IMR-90 (cell line): ENCODE measurements around the gene DAPK1. TPM values are rescaled to one million over a fixed set of nuclear protein-coding genes. Genes with fewer than 3 reads are reported as not detected.

Source experiments
- ATAC-seq: fragments of 200-7000 bp; cut with Tn5 transposase; 2 replicates; pipeline ENCODE4 v1.9.1; 2020; ENCODE audit warnings: low read depth, mild to moderate bottlenecking, moderate library complexity
- BruUV-seq: library from RNA; stranded (reverse); fragments of 400-500 nt; replicated peaks from 2 replicates; lab custom pipeline; 2021; lab: Mats Ljungman, UMichigan
- CTCF ChIA-PET: fragments of 300-600 bp; formaldehyde crosslinking; extraction: SDS; loops from one replicate; lab custom pipeline; 2021; ENCODE audit warnings: antibody characterized with exemption; lab: Yijun Ruan, JAX
- POLR2A ChIA-PET: fragments of 300-600 bp; sonication (Branson Sonifier 250); formaldehyde crosslinking; loops from one replicate; lab custom pipeline; 2022; ENCODE audit warnings: antibody characterized with exemption; ENCODE audit not compliant: unreplicated experiment; lab: Charles Lee
- DNase-seq: peaks from one replicate; pipeline ENCODE4 v3.0.0; 2013
- H2AFZ ChIP-seq: replicated peaks from 2 replicates; pipeline ENCODE3; 2013; ENCODE audit warnings: low read length, mild to moderate bottlenecking; ENCODE audit not compliant: poor library complexity
- H2AK5ac ChIP-seq: 2 replicates; pipeline ENCODE4 v1.6.1; 2013; ENCODE audit warnings: low read depth, low read length, inconsistent platforms
- H2AK9ac ChIP-seq: replicated peaks from 2 replicates; pipeline ENCODE3; 2013; ENCODE audit warnings: mild to moderate bottlenecking, low read depth, low read length, moderate library complexity; ENCODE audit not compliant: poor library complexity
- H2BK120ac ChIP-seq: 2 replicates; pipeline ENCODE4 v1.6.1; 2013; ENCODE audit warnings: low read depth, low read length, inconsistent platforms
- H2BK15ac ChIP-seq: 3 replicates; pipeline ENCODE4 v1.6.1; 2013; ENCODE audit warnings: low read depth, low read length, inconsistent platforms
- H2BK20ac ChIP-seq: 2 replicates; pipeline ENCODE4 v1.6.1; 2013; ENCODE audit warnings: low read depth, mild to moderate bottlenecking, inconsistent platforms, low read length, moderate library complexity
- H2BK5ac ChIP-seq: 2 replicates; pipeline ENCODE4 v1.6.1; 2013; ENCODE audit warnings: mild to moderate bottlenecking, low read depth, low read length, inconsistent platforms; ENCODE audit not compliant: poor library complexity, severe bottlenecking
- H3K14ac ChIP-seq: replicated peaks from 2 replicates; pipeline ENCODE4 v1.6.1; 2013; ENCODE audit warnings: low read depth, low read length, inconsistent platforms
- H3K18ac ChIP-seq: 2 replicates; pipeline ENCODE4 v1.6.1; 2013; ENCODE audit warnings: low read depth, low read length, control low read depth
- H3K23ac ChIP-seq: 2 replicates; pipeline ENCODE4 v1.6.1; 2013; ENCODE audit warnings: low read depth, low read length, inconsistent platforms
- H3K27ac ChIP-seq: 2 replicates; pipeline ENCODE4 v1.5.1; 2013; ENCODE audit warnings: mild to moderate bottlenecking, control low read depth, low read length; ENCODE audit not compliant: insufficient read depth
- H3K27me3 ChIP-seq: 2 replicates; pipeline ENCODE4 v1.6.1; 2013; ENCODE audit warnings: low read length; ENCODE audit not compliant: control insufficient read depth, insufficient read depth
- H3K36me3 ChIP-seq: 2 replicates; pipeline ENCODE4 v1.6.1; 2013; ENCODE audit warnings: low read length, mixed read lengths; ENCODE audit not compliant: control insufficient read depth, insufficient read depth
- H3K4ac ChIP-seq: 2 replicates; pipeline ENCODE4 v1.6.1; 2013; ENCODE audit warnings: low read depth, low read length, inconsistent platforms
- H3K4me1 ChIP-seq: 2 replicates; pipeline ENCODE4 v1.6.1; 2013; ENCODE audit warnings: low read length, mixed read lengths; ENCODE audit not compliant: control insufficient read depth, insufficient read depth
- H3K4me2 ChIP-seq: 2 replicates; pipeline ENCODE4 v1.6.1; 2013; ENCODE audit warnings: low read depth, mild to moderate bottlenecking, control low read depth, low read length, moderate library complexity
- H3K4me3 ChIP-seq: 2 replicates; pipeline ENCODE4 v1.5.1; 2013; ENCODE audit warnings: low read depth, mild to moderate bottlenecking, control low read depth, low read length, moderate library complexity; ENCODE audit not compliant: insufficient read depth
- H3K56ac ChIP-seq: 2 replicates; pipeline ENCODE4 v1.6.1; 2013; ENCODE audit warnings: low read length, inconsistent platforms; ENCODE audit not compliant: insufficient read depth; ENCODE audit errors: extremely low read depth
- H3K79me1 ChIP-seq, 2 experiments: 2 replicates each; pipeline ENCODE4 v1.6.1; 2013; ENCODE audit warnings: low read length in 2 of 2, inconsistent platforms in 1 of 2, low read depth in 1 of 2
- H3K9ac ChIP-seq: 2 replicates; pipeline ENCODE4 v1.6.1; 2013; ENCODE audit warnings: low read depth, low read length, control low read depth
- H3K9me1 ChIP-seq: 2 replicates; pipeline ENCODE4 v1.6.1; 2013; ENCODE audit warnings: low read length, inconsistent platforms; ENCODE audit not compliant: insufficient read depth
- H3K9me3 ChIP-seq: 2 replicates; pipeline ENCODE4 v1.6.1; 2013; ENCODE audit warnings: low read length; ENCODE audit not compliant: control insufficient read depth, insufficient read depth
- H4K20me1 ChIP-seq: 2 replicates; pipeline ENCODE4 v1.6.1; 2013; ENCODE audit warnings: low read length, inconsistent platforms; ENCODE audit not compliant: insufficient read depth
- H4K5ac ChIP-seq: 2 replicates; pipeline ENCODE4 v1.6.1; 2013; ENCODE audit warnings: mild to moderate bottlenecking, low read depth, low read length, control low read depth
- H4K8ac ChIP-seq, 2 experiments: 2 replicates each; pipeline ENCODE4 v1.6.1; 2013; ENCODE audit warnings: low read depth in 2 of 2, low read length in 2 of 2, control low read depth in 1 of 2, inconsistent platforms in 1 of 2
- H4K91ac ChIP-seq: 2 replicates; pipeline ENCODE4 v1.6.1; 2013; ENCODE audit warnings: low read depth, low read length, inconsistent platforms; ENCODE audit not compliant: insufficient read depth
- BHLHE40 ChIP-seq: fragments of 150-350 bp; IDR thresholded peaks from 2 replicates; pipeline ENCODE4 v1.6.1; 2016; ENCODE audit warnings: mild to moderate bottlenecking, low read depth, low read length
- CEBPB ChIP-seq: IDR thresholded peaks from 2 replicates; pipeline ENCODE4 v1.6.1; 2012; ENCODE audit warnings: low read depth, low read length, improper control_type of control experiment
- CHD1 ChIP-seq: IDR thresholded peaks from 2 replicates; pipeline ENCODE4 v1.6.1; 2012; ENCODE audit warnings: low read depth, low read length, improper control_type of control experiment
- FOS ChIP-seq: fragments of 150-350 bp; IDR thresholded peaks from 2 replicates; pipeline ENCODE4 v1.6.1; 2016; ENCODE audit warnings: low read depth, low read length
- MAFK ChIP-seq: IDR thresholded peaks from 2 replicates; pipeline ENCODE4 v1.6.1; 2012; ENCODE audit warnings: low read depth, low read length, improper control_type of control experiment
- MAZ ChIP-seq: IDR thresholded peaks from 2 replicates; pipeline ENCODE4 v1.6.1; 2012; ENCODE audit warnings: low read depth, mild to moderate bottlenecking, low read length, improper control_type of control experiment, moderate library complexity, borderline replicate concordance
- MXI1 ChIP-seq: IDR thresholded peaks from 2 replicates; pipeline ENCODE4 v1.6.1; 2012; ENCODE audit warnings: low read depth, mild to moderate bottlenecking, low read length, moderate library complexity, borderline replicate concordance
- NFE2L2 ChIP-seq: fragments of 150-350 bp; IDR thresholded peaks from 2 replicates; pipeline ENCODE4 v1.6.1; 2016; ENCODE audit warnings: low read depth, mild to moderate bottlenecking, low read length
- POLR2A ChIP-seq: IDR thresholded peaks from 2 replicates; pipeline ENCODE4 v1.6.1; 2012; ENCODE audit warnings: mild to moderate bottlenecking, low read depth, low read length
- RAD21 ChIP-seq: IDR thresholded peaks from 2 replicates; pipeline ENCODE4 v1.6.1; 2012; ENCODE audit warnings: low read length, improper control_type of control experiment
- RCOR1 ChIP-seq: IDR thresholded peaks from 2 replicates; pipeline ENCODE4 v1.6.1; 2012; ENCODE audit warnings: mild to moderate bottlenecking, low read length, improper control_type of control experiment; ENCODE audit not compliant: insufficient replicate concordance
- RFX5 ChIP-seq: IDR thresholded peaks from 2 replicates; pipeline ENCODE4 v1.8.0; 2012; ENCODE audit warnings: low read depth, mild to moderate bottlenecking, low read length, moderate library complexity
- SMC3 ChIP-seq: fragments of 150-350 bp; IDR thresholded peaks from 2 replicates; pipeline ENCODE4 v1.6.1; 2016; ENCODE audit warnings: low read depth, mild to moderate bottlenecking, antibody characterized with exemption, low read length, moderate library complexity
- WGBS, 2 experiments: methylation state at CpG; one replicate each; pipeline versions ENCODE4 v1.1.5 to v1.1.7; 2013; ENCODE audit warnings: missing lambda C conversion rate in 2 of 2; ENCODE audit not compliant: insufficient read length in 1 of 2; ENCODE audit errors: extremely low coverage in 2 of 2; 5-methylcytosine and 5-hydroxymethylcytosine counted together
- dilution Hi-C: fragments of 300-500 bp; cut with HindIII; formaldehyde crosslinking; loops from one replicate; pipeline ENCODE4 v1.14.3; 2018; ENCODE audit warnings: low sequenced_read_pairs; ENCODE audit not compliant: unreplicated experiment
- in situ Hi-C: fragments of 300-500 bp; cut with MboI; formaldehyde crosslinking; loops from 3 replicates; pipeline ENCODE4 v1.14.3; 2019; ENCODE audit warnings: low sequenced_read_pairs, inconsistent platforms, mixed read lengths
- intact Hi-C: fragments of 100-400 bp; cut with micrococcal nuclease; formaldehyde crosslinking; loops from 2 replicates; pipeline ENCODE4 v1.10.0; 2022
- polyA plus RNA-seq, 3 experiments: library from polyadenylated mRNA; depleted of rRNA; stranded (reverse); fragments of >200 nt; gene quantifications; 2 replicates each; pipeline ENCODE4 v1.2.3, GENCODE V29; 2012; ENCODE audit warnings: low replicate concordance in 1 of 3
- total RNA-seq: library from RNA; depleted of rRNA; stranded (reverse); fragments of >200 nt; gene quantifications from 2 replicates; pipeline ENCODE4 v1.2.3, GENCODE V29; 2012
- TF ChIP-seq, protein P1 (sequence below): fragments of 150-350 bp; IDR thresholded peaks from 2 replicates; pipeline ENCODE4 v1.6.1; 2016; ENCODE audit warnings: low read depth, mild to moderate bottlenecking, low read length, moderate library complexity, borderline replicate concordance
- TF ChIP-seq, protein P2 (sequence below): fragments of 150-350 bp; IDR thresholded peaks from 2 replicates; pipeline ENCODE4 v1.6.1; 2017; ENCODE audit warnings: mild to moderate bottlenecking, antibody characterized with exemption, low read length, low read depth
- TF ChIP-seq, protein P3 (sequence below): conservative IDR thresholded peaks from 2 replicates; pipeline ENCODE4 v1.5.1; 2012; ENCODE audit warnings: mild to moderate bottlenecking, low read depth, low read length, improper control_type of control experiment

Gene DAPK1
- total and polyA plus RNA-seq, 2 of the 4 experiments (the other 2 are of a cell fraction) = under 0.01 to 0.03 TPM

DNA sequence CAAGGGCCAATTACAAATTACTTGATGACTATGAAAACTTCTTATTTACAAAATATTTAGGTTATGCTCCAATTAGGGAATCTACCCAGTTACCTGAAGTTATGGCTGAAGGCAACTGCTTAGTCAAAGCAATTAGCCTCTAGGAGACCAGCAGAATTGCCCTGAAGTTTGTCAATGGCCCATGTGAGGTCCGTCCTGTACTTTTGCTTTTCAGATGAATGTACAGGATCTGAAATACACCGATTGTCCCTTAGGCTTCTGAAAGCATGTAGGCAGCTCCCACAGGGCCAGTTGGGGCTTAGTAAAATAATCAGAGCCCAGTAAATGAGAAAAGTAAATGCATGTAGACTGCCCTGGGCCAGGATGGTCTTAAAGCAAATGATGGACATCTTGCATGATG lies 93.3 kb downstream of the DAPK1 start:
- no peaks in the 10 kb centered on the region for H4K20me1 ChIP-seq
- in situ Hi-C loops = no loop called here
- no CpG with 5 or more reads among the region's 2 CpGs for WGBS, 2 experiments
- no peak overlapping the region for H2BK15ac ChIP-seq
- no peak for DNase-seq
- H3K9me3 ChIP-seq = no peaks in the 10 kb centered on the region
- no peaks in the 10 kb centered on the region for H3K36me3 ChIP-seq
- no peak overlapping the region for H3K14ac ChIP-seq
- H4K8ac ChIP-seq = no peak overlapping the region
- H3K27me3 ChIP-seq = no peaks in the 10 kb centered on the region
- no peak overlapping the region for H3K4me3 ChIP-seq
- no peak overlapping the region for H4K91ac ChIP-seq
- no peak overlapping the region for H3K27ac ChIP-seq
- peaks cover 4% of the 10 kb centered on the region; the same call in 1 of the 2 replicates for H3K4me1 ChIP-seq
- dilution Hi-C loops = no loop called here
- no peak for ATAC-seq
- no peak overlapping the region for H2BK20ac ChIP-seq
- no TSS peak for BruUV-seq
- POLR2A ChIA-PET = no interaction called here
- no peak overlapping the region for H2BK5ac ChIP-seq
- H3K9ac ChIP-seq = no peak overlapping the region
- H2AK5ac ChIP-seq = no peak overlapping the region
- H2AK9ac ChIP-seq = no peak overlapping the region
- no peak overlapping the region for H3K18ac ChIP-seq
- intact Hi-C loops = no loop called here
- H3K4me2 ChIP-seq = no peak overlapping the region
- TF ChIP-seq RCOR1 = no peak
- no peak for TF ChIP-seq POLR2A
- TF ChIP-seq MAZ = no peak
- TF ChIP-seq CHD1 = no peak
- TF ChIP-seq RFX5 = no peak
- no peak for TF ChIP-seq FOS
- TF ChIP-seq, protein P1, sequence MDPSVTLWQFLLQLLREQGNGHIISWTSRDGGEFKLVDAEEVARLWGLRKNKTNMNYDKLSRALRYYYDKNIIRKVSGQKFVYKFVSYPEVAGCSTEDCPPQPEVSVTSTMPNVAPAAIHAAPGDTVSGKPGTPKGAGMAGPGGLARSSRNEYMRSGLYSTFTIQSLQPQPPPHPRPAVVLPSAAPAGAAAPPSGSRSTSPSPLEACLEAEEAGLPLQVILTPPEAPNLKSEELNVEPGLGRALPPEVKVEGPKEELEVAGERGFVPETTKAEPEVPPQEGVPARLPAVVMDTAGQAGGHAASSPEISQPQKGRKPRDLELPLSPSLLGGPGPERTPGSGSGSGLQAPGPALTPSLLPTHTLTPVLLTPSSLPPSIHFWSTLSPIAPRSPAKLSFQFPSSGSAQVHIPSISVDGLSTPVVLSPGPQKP = no peak
- TF ChIP-seq, protein P2, sequence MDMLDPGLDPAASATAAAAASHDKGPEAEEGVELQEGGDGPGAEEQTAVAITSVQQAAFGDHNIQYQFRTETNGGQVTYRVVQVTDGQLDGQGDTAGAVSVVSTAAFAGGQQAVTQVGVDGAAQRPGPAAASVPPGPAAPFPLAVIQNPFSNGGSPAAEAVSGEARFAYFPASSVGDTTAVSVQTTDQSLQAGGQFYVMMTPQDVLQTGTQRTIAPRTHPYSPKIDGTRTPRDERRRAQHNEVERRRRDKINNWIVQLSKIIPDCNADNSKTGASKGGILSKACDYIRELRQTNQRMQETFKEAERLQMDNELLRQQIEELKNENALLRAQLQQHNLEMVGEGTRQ = no peak
- TF ChIP-seq SMC3 = no peak
- no peak for TF ChIP-seq RAD21
- no peak for TF ChIP-seq CEBPB
- TF ChIP-seq MAFK = no peak
- TF ChIP-seq, protein P3, sequence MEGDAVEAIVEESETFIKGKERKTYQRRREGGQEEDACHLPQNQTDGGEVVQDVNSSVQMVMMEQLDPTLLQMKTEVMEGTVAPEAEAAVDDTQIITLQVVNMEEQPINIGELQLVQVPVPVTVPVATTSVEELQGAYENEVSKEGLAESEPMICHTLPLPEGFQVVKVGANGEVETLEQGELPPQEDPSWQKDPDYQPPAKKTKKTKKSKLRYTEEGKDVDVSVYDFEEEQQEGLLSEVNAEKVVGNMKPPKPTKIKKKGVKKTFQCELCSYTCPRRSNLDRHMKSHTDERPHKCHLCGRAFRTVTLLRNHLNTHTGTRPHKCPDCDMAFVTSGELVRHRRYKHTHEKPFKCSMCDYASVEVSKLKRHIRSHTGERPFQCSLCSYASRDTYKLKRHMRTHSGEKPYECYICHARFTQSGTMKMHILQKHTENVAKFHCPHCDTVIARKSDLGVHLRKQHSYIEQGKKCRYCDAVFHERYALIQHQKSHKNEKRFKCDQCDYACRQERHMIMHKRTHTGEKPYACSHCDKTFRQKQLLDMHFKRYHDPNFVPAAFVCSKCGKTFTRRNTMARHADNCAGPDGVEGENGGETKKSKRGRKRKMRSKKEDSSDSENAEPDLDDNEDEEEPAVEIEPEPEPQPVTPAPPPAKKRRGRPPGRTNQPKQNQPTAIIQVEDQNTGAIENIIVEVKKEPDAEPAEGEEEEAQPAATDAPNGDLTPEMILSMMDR = no peak
- no peak for TF ChIP-seq MXI1
- TF ChIP-seq BHLHE40 = no peak
- TF ChIP-seq NFE2L2 = no peak
- H3K4ac ChIP-seq = no peak overlapping the region
- H4K5ac ChIP-seq = no peak overlapping the region
- H3K23ac ChIP-seq = no peak overlapping the region
- CTCF ChIA-PET = interaction anchor here (0.6 kb wide), 1 partner anchor 52 kb away, joined by 5 read pairs; no protein-coding TSS in a partner anchor
- no peak overlapping the region for H2BK120ac ChIP-seq
- 0 out of 2 replicates have a peak, but pooled peaks cover 4% of the 10 kb centered on the region for H3K9me1 ChIP-seq
- H3K56ac ChIP-seq = no peak overlapping the region
- H2AFZ ChIP-seq = no peak overlapping the region
- H3K79me1 ChIP-seq = no peaks in the 10 kb centered on the region
